CD4-positive, alpha-beta T cell (primary cell): Measurements from ENCODE around the gene ABCG1. TPM values are rescaled to one million over a fixed set of nuclear protein-coding genes. Genes with fewer than 3 reads are reported as not detected.

Experiments used
- ATAC-seq: fragments of 200-7000 bp; cut with Tn5 transposase; one replicate; pipeline ENCODE4 v1.10.0; 2022; ENCODE audit warnings: mild to moderate bottlenecking; ENCODE audit not compliant: poor library complexity
- CTCF ChIA-PET: fragments of 350-600 bp; sonication (Branson Sonifier 250); formaldehyde crosslinking; loops from one replicate; lab custom pipeline; 2021; ENCODE audit warnings: antibody characterized with exemption, inconsistent platforms; lab: Charles Lee
- POLR2A ChIA-PET: fragments of 350-600 bp; sonication (Branson Sonifier 250); formaldehyde crosslinking; loops from one replicate; lab custom pipeline; 2021; ENCODE audit warnings: antibody characterized with exemption, inconsistent platforms; lab: Charles Lee
- DNase-seq, 14 experiments: peaks; one replicate each; pipeline ENCODE4 v3.0.0-alpha.2; 2013 to 2020; ENCODE audit warnings: mixed read lengths in 2 of 14
- H3K27ac ChIP-seq, 2 donors: one replicate each; pipeline versions ENCODE4 v1.5.1 to v1.7.0; 2013; ENCODE audit warnings: low read length in 2 of 2, low read depth in 1 of 2, mild to moderate bottlenecking in 1 of 2
- H3K27me3 ChIP-seq, 2 experiments: 1 replicate in 1 of 2; 2 replicates in 1 of 2; pipeline versions ENCODE4 v1.6.1 to v1.7.0; 2013; ENCODE audit warnings: low read length in 2 of 2, control low read depth in 1 of 2, mild to moderate bottlenecking in 1 of 2, moderate library complexity in 1 of 2; ENCODE audit not compliant: insufficient read depth in 2 of 2, control insufficient read depth in 1 of 2
- H3K36me3 ChIP-seq: one replicate; pipeline ENCODE4 v1.6.1; 2013; ENCODE audit warnings: low read length, control low read depth; ENCODE audit not compliant: insufficient read depth
- H3K4me1 ChIP-seq: one replicate; pipeline ENCODE4 v1.6.1; 2013; ENCODE audit warnings: low read length, control low read depth; ENCODE audit not compliant: insufficient read depth
- H3K4me3 ChIP-seq: one replicate; pipeline ENCODE4 v1.5.1; 2013; ENCODE audit warnings: mild to moderate bottlenecking, low read length, moderate library complexity
- H3K9me3 ChIP-seq, 2 experiments: 1 replicate in 1 of 2; 2 replicates in 1 of 2; pipeline versions ENCODE4 v1.6.1 to v1.7.0; 2013; ENCODE audit warnings: low read length in 2 of 2, mild to moderate bottlenecking in 2 of 2, control low read depth in 1 of 2, moderate library complexity in 1 of 2; ENCODE audit not compliant: control insufficient read depth in 1 of 2, insufficient read depth in 1 of 2
- H3K27ac Mint-ChIP-seq: one replicate; pipeline ENCODE4 v1.8.0; 2020; ENCODE audit warnings: mixed read lengths
- H3K27me3 Mint-ChIP-seq: one replicate; pipeline ENCODE4 v1.8.0; 2021; ENCODE audit warnings: mixed read lengths
- H3K36me3 Mint-ChIP-seq: one replicate; pipeline ENCODE4 v1.8.0; 2021; ENCODE audit warnings: low read depth, mixed read lengths
- H3K4me1 Mint-ChIP-seq: one replicate; pipeline ENCODE4 v1.8.0; 2021; ENCODE audit warnings: low read depth, mixed read lengths
- H3K4me3 Mint-ChIP-seq: one replicate; pipeline ENCODE4 v1.8.0; 2020; ENCODE audit warnings: mild to moderate bottlenecking, mixed read lengths
- H3K9me3 Mint-ChIP-seq: one replicate; pipeline ENCODE4 v1.8.0; 2020; ENCODE audit warnings: mixed read lengths
- intact Hi-C, 2 experiments: fragments of 100-400 bp; cut with DNase I in 1 of 2; cut with micrococcal nuclease in 1 of 2; formaldehyde crosslinking; loops; one replicate each; pipeline versions ENCODE4 v1.15.1 to v1.9.0; 2023 to 2025; cut with DNase I, micrococcal nuclease
- total RNA-seq, 174 experiments: library from RNA in 2 of 174; stranded (reverse) in 2 of 174; gene quantifications; one replicate each; pipeline ENCODE4 v1.2.3 and lab custom pipeline; 2021 to 2026
- TF ChIP-seq, protein P1 (sequence below): fragments of 200-600 bp; IDR thresholded peaks from one replicate; pipeline ENCODE4 v1.8.0; 2022; ENCODE audit warnings: antibody characterized with exemption, mild to moderate bottlenecking

The ABCG1 gene
- total RNA-seq, 2 experiments from 2014 or later: 109 to 116 TPM

DNA sequence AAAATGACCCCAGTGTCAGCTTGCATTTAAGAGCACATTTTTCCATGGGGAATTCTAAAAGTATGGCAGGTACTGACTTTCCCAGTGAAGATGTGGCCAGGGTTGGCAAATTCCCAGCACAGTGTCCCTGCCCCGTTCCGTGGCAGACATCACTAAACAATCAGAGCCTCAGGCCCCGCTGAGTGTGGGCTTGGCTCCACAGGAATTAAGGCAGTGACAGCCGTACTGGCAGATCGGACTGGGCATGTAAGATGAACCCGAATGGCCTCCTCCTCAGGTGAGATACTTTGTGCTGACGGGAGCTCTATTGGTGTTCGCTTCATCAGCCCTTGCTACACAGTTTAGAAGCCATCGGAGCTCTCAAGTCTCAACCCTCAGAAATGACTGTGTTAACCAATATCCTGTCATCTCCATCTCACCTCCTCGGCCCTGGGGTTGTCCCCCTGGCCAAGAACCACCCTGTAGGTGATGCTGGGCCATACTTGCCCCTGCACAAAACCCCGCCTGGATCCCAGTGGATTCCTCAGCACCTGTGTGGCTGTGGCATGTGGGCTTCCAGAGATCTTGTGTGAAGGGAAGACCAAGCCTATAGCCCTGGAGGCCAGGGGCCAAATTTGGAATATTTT is 29.0 kb upstream of the ABCG1 start:
- Mint-ChIP-seq H3K36me3 (no peaks in the 10 kb centered on the region), H3K4me1 (peaks cover 82% of the 10 kb centered on the region), H3K27me3 (no peaks in the 10 kb centered on the region), H3K27ac (peak overlapping the region; percentile 82), H3K9me3 (peaks cover 6% of the 10 kb centered on the region), H3K4me3 (no peak overlapping the region)
- peaks cover 0 to 3% of the 10 kb centered on the region in 2 experiments for H3K9me3 ChIP-seq
- intact Hi-C loops: loop anchor here (2.0 to 5.0 kb wide), 2 partner anchors 43 to 45 kb away; no protein-coding TSS in a partner anchor
- no peaks in the 10 kb centered on the region for H3K27me3 ChIP-seq
- TF ChIP-seq, protein P1, sequence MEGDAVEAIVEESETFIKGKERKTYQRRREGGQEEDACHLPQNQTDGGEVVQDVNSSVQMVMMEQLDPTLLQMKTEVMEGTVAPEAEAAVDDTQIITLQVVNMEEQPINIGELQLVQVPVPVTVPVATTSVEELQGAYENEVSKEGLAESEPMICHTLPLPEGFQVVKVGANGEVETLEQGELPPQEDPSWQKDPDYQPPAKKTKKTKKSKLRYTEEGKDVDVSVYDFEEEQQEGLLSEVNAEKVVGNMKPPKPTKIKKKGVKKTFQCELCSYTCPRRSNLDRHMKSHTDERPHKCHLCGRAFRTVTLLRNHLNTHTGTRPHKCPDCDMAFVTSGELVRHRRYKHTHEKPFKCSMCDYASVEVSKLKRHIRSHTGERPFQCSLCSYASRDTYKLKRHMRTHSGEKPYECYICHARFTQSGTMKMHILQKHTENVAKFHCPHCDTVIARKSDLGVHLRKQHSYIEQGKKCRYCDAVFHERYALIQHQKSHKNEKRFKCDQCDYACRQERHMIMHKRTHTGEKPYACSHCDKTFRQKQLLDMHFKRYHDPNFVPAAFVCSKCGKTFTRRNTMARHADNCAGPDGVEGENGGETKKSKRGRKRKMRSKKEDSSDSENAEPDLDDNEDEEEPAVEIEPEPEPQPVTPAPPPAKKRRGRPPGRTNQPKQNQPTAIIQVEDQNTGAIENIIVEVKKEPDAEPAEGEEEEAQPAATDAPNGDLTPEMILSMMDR: no peak
- ChIA-PET POLR2A (interaction anchor here (0.9 to 3.3 kb wide), 3 partner anchors 11 to 235 kb away, joined by 3 to 32 read pairs (median 3); partner anchors contain the start of gene ABCG1), CTCF (interaction anchor here (1.8 to 2.8 kb wide), 2 partner anchors 44 to 45 kb away, joined by 6 to 9 read pairs; no protein-coding TSS in a partner anchor)
- peak in 4 of 14 experiments; percentile 25 to 48 (median 30) for DNase-seq
- ATAC-seq: no peak
- no peak overlapping the region for H3K27ac ChIP-seq
- peaks cover 83% of the 10 kb centered on the region for H3K4me1 ChIP-seq
- H3K4me3 ChIP-seq: no peak overlapping the region
- no peaks in the 10 kb centered on the region for H3K36me3 ChIP-seq

- no peaks in the 10 kb centered on the region for H3K27me3 Mint-ChIP-seq
Observed at GRCh38 chr21:42190486-42190863, 28.5 kb upstream of the ABCG1 start.

DNA sequence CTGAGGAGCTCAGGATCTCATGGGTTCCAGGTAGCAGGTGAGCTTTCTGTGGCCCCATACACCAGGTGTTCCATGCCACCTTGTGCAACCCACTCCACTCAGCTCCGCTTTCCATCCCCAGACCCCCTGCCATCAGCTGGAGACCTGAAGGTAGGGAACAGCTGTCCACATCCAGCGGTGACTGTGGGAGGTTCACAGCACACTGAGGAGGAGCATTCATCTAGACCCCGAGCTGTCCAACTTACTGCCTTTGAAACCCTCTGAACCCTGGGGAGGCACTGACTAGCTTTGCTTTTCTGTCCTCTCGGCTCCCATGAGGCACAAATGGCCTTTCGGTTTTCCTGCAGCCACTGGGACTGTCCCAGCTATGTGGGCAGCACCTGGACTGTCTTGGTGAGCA is 27.9 kb upstream of the ABCG1 start:
- Mint-ChIP-seq H3K27me3 (no peaks in the 10 kb centered on the region), H3K27ac (peak overlapping the region; percentile 56), H3K36me3 (no peaks in the 10 kb centered on the region), H3K4me1 (peaks cover 81% of the 10 kb centered on the region), H3K9me3 (peaks cover 2% of the 10 kb centered on the region), H3K4me3 (no peak overlapping the region)
- Histone ChIP-seq H3K4me1 (peaks cover 79% of the 10 kb centered on the region), H3K36me3 (no peaks in the 10 kb centered on the region), H3K9me3 (peaks cover 0 to 3% of the 10 kb centered on the region in 2 experiments), H3K27me3 (no peaks in the 10 kb centered on the region), H3K27ac (no peak overlapping the region), H3K4me3 (no peak overlapping the region)
- ATAC-seq (no peak), DNase-seq (no peak)
- ChIA-PET CTCF (interaction anchor here (1.8 to 2.8 kb wide), 2 partner anchors 43 to 46 kb away, joined by 6 to 9 read pairs; no protein-coding TSS in a partner anchor), POLR2A (interaction anchor here (3.3 kb wide), 1 partner anchor 29 kb away, joined by 32 read pairs; the partner anchor contains the start of gene ABCG1)
- intact Hi-C loops: no loop called here
- TF ChIP-seq, protein P1: no peak

More at GRCh38 chr21:42190486-42190863, 28.5 kb upstream of the ABCG1 start:
- H3K36me3 Mint-ChIP-seq: no peaks in the 10 kb centered on the region
- ChIA-PET POLR2A (interaction anchor here (0.9 to 3.3 kb wide), 3 partner anchors 11 to 234 kb away, joined by 3 to 32 read pairs (median 3); partner anchors contain the start of gene ABCG1), CTCF (interaction anchor here (1.8 to 2.8 kb wide), 2 partner anchors 43 to 45 kb away, joined by 6 to 9 read pairs; no protein-coding TSS in a partner anchor)
- H3K27ac ChIP-seq: no peak overlapping the region
- no peaks in the 10 kb centered on the region for H3K27me3 ChIP-seq
- peak overlapping the region; percentile 82 for H3K27ac Mint-ChIP-seq
- TF ChIP-seq, protein P1: no peak
- peaks cover 83% of the 10 kb centered on the region for H3K4me1 ChIP-seq
- no peaks in the 10 kb centered on the region for H3K36me3 ChIP-seq
- DNase-seq (no peak), ATAC-seq (no peak)
- peaks cover 0 to 3% of the 10 kb centered on the region in 2 experiments for H3K9me3 ChIP-seq
- H3K9me3 Mint-ChIP-seq: peaks cover 6% of the 10 kb centered on the region
- H3K4me3 ChIP-seq: no peak overlapping the region
- intact Hi-C loops: no loop called here
- peaks cover 82% of the 10 kb centered on the region for H3K4me1 Mint-ChIP-seq
- no peak overlapping the region for H3K4me3 Mint-ChIP-seq
